HepG2 (cell line): ENCODE data around the gene APOL2. TPM values are rescaled to one million over a fixed set of nuclear protein-coding genes. Genes with fewer than 3 reads are reported as not detected.

Experiments used
- MAF1 ChIP-seq: sonication (generic); formaldehyde crosslinking; IDR thresholded peaks from 2 replicates; pipeline ENCODE4 v1.5.0; 2020; ENCODE audit warnings: missing genetic modification reagents, borderline replicate concordance
- PAWR ChIP-seq: sonication (generic); formaldehyde crosslinking; IDR thresholded peaks from 2 replicates; pipeline ENCODE4 v1.4.0; 2020; ENCODE audit warnings: missing genetic modification reagents, mild to moderate bottlenecking, borderline replicate concordance
- RFX3 ChIP-seq: IDR thresholded peaks from 2 replicates; pipeline ENCODE4 v1.6.1; 2016; ENCODE audit warnings: missing biosample characterization, missing genetic modification reagents
- SP140L ChIP-seq: sonication (generic); formaldehyde crosslinking; IDR thresholded peaks from 2 replicates; pipeline ENCODE4 v1.4.0; 2020; ENCODE audit warnings: missing genetic modification reagents, borderline replicate concordance
- SP5 ChIP-seq: IDR thresholded peaks from 2 replicates; pipeline ENCODE4 v1.6.1; 2016; ENCODE audit warnings: low read depth, borderline replicate concordance
- ZBTB8A ChIP-seq: sonication (generic); formaldehyde crosslinking; IDR thresholded peaks from 2 replicates; pipeline ENCODE4 v1.4.0; 2020; ENCODE audit warnings: mild to moderate bottlenecking, low read depth, missing genetic modification reagents, borderline replicate concordance
- ZFP62 ChIP-seq: sonication (generic); formaldehyde crosslinking; IDR thresholded peaks from 2 replicates; pipeline ENCODE4 v1.4.0; 2020; ENCODE audit warnings: missing genetic modification reagents
- ZMYM4 ChIP-seq: sonication (generic); formaldehyde crosslinking; IDR thresholded peaks from 2 replicates; pipeline ENCODE4 v1.8.1; 2023; ENCODE audit warnings: mild to moderate bottlenecking, missing genetic modification reagents
- ZNF260 ChIP-seq: sonication (generic); formaldehyde crosslinking; IDR thresholded peaks from 2 replicates; pipeline ENCODE4 v1.4.0; 2020; ENCODE audit warnings: missing genetic modification reagents, low read depth, mild to moderate bottlenecking, borderline replicate concordance
- ZNF569 ChIP-seq: sonication (generic); formaldehyde crosslinking; IDR thresholded peaks from 2 replicates; pipeline ENCODE4 v1.5.0; 2020; ENCODE audit warnings: mild to moderate bottlenecking, missing genetic modification reagents, moderate library complexity, borderline replicate concordance
- polyA plus RNA-seq, 8 experiments: library from polyadenylated mRNA; depleted of rRNA in 3 of 8; stranded (reverse) in 7 of 8; unstranded in 1 of 8; fragments of >200 nt; fragmentation: Illumina TruSeq in 4 of 8; extraction: Trizol in 4 of 8; gene quantifications; 2 replicates each; pipeline versions ENCODE4 v1.2.1 to v1.2.3, GENCODE V29; 2011 to 2016; ENCODE audit warnings: low read depth in 4 of 8, missing spikeins in 1 of 8, mixed read lengths in 1 of 8; ENCODE audit not compliant: insufficient read depth in 1 of 8
- total RNA-seq, 5 experiments: library from RNA; depleted of rRNA; stranded (reverse); fragments of >200 nt; fragmentation: Illumina TruSeq; extraction: Trizol; gene quantifications; 2 replicates each; pipeline ENCODE4 v1.2.3, GENCODE V29; 2016; ENCODE audit warnings: low read depth in 1 of 5
- TF ChIP-seq, protein P1 (sequence below): sonication (generic); formaldehyde crosslinking; IDR thresholded peaks from 2 replicates; pipeline ENCODE4 v1.5.0; 2020; ENCODE audit warnings: mild to moderate bottlenecking, missing genetic modification reagents, borderline replicate concordance
- TF ChIP-seq, protein P2 (sequence below): sonication (generic); formaldehyde crosslinking; IDR thresholded peaks from 2 replicates; pipeline ENCODE4 v1.9.0; 2021; ENCODE audit warnings: missing genetic modification reagents, borderline replicate concordance
- TF ChIP-seq, protein P3 (sequence below): sonication (generic); formaldehyde crosslinking; IDR thresholded peaks from 2 replicates; pipeline ENCODE4 v1.4.0; 2020; ENCODE audit warnings: missing genetic modification reagents
- TF ChIP-seq, protein P4 (sequence below): sonication (generic); formaldehyde crosslinking; IDR thresholded peaks from 2 replicates; pipeline ENCODE4 v1.4.0; 2020; ENCODE audit warnings: mild to moderate bottlenecking, missing genetic modification reagents

Gene APOL2
- total and polyA plus RNA-seq, 2 of the 13 experiments (the other 11 are each of a cell fraction or from before 2014, with no cell fraction given) = 28.7 to 51.2 TPM

DNA sequence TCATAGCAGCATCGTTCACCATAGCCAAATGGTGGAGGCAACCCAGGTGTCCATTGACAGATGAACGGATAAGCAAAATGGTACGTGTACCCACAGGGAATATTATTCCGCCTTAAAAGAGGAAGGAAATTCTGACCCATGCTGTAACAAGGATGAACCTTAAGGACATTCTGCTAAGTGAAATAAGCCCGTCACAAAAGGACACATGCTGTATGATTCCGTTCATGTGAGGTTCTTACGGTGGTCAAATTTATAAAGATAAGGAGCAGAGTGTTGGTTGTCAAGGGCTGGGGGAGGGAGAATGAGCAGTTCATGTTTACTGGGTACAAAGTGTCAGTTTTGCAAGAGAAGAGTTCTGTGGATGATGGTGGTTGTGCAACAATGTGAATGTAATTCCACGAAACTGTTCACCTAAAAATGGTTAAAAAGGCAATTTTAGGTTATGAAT lies 39.9 kb upstream of the APOL2 start (continued):
- TF ChIP-seq, protein P1, sequence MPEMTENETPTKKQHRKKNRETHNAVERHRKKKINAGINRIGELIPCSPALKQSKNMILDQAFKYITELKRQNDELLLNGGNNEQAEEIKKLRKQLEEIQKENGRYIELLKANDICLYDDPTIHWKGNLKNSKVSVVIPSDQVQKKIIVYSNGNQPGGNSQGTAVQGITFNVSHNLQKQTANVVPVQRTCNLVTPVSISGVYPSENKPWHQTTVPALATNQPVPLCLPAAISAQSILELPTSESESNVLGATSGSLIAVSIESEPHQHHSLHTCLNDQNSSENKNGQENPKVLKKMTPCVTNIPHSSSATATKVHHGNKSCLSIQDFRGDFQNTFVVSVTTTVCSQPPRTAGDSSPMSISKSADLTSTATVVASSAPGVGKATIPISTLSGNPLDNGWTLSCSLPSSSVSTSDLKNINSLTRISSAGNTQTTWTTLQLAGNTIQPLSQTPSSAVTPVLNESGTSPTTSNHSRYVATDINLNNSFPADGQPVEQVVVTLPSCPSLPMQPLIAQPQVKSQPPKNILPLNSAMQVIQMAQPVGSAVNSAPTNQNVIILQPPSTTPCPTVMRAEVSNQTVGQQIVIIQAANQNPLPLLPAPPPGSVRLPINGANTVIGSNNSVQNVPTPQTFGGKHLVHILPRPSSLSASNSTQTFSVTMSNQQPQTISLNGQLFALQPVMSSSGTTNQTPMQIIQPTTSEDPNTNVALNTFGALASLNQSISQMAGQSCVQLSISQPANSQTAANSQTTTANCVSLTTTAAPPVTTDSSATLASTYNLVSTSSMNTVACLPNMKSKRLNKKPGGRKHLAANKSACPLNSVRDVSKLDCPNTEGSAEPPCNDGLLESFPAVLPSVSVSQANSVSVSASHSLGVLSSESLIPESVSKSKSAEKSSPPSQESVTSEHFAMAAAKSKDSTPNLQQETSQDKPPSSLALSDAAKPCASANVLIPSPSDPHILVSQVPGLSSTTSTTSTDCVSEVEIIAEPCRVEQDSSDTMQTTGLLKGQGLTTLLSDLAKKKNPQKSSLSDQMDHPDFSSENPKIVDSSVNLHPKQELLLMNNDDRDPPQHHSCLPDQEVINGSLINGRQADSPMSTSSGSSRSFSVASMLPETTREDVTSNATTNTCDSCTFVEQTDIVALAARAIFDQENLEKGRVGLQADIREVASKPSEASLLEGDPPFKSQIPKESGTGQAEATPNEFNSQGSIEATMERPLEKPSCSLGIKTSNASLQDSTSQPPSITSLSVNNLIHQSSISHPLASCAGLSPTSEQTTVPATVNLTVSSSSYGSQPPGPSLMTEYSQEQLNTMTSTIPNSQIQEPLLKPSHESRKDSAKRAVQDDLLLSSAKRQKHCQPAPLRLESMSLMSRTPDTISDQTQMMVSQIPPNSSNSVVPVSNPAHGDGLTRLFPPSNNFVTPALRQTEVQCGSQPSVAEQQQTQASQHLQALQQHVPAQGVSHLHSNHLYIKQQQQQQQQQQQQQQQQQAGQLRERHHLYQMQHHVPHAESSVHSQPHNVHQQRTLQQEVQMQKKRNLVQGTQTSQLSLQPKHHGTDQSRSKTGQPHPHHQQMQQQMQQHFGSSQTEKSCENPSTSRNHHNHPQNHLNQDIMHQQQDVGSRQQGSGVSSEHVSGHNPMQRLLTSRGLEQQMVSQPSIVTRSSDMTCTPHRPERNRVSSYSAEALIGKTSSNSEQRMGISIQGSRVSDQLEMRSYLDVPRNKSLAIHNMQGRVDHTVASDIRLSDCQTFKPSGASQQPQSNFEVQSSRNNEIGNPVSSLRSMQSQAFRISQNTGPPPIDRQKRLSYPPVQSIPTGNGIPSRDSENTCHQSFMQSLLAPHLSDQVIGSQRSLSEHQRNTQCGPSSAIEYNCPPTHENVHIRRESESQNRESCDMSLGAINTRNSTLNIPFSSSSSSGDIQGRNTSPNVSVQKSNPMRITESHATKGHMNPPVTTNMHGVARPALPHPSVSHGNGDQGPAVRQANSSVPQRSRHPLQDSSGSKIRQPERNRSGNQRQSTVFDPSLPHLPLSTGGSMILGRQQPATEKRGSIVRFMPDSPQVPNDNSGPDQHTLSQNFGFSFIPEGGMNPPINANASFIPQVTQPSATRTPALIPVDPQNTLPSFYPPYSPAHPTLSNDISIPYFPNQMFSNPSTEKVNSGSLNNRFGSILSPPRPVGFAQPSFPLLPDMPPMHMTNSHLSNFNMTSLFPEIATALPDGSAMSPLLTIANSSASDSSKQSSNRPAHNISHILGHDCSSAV = no peak
- TF ChIP-seq ZFP62 (CRISPR knock-in tag) = no peak
- TF ChIP-seq, protein P2, sequence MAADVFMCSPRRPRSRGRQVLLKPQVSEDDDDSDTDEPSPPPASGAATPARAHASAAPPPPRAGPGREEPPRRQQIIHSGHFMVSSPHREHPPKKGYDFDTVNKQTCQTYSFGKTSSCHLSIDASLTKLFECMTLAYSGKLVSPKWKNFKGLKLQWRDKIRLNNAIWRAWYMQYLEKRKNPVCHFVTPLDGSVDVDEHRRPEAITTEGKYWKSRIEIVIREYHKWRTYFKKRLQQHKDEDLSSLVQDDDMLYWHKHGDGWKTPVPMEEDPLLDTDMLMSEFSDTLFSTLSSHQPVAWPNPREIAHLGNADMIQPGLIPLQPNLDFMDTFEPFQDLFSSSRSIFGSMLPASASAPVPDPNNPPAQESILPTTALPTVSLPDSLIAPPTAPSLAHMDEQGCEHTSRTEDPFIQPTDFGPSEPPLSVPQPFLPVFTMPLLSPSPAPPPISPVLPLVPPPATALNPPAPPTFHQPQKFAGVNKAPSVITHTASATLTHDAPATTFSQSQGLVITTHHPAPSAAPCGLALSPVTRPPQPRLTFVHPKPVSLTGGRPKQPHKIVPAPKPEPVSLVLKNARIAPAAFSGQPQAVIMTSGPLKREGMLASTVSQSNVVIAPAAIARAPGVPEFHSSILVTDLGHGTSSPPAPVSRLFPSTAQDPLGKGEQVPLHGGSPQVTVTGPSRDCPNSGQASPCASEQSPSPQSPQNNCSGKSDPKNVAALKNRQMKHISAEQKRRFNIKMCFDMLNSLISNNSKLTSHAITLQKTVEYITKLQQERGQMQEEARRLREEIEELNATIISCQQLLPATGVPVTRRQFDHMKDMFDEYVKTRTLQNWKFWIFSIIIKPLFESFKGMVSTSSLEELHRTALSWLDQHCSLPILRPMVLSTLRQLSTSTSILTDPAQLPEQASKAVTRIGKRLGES (CRISPR knock-in tag) = no peak
- no peak; the same call in 1 of the 2 replicates for TF ChIP-seq ZMYM4 (CRISPR knock-in tag)
- TF ChIP-seq ZBTB8A (CRISPR knock-in tag) = no peak
- TF ChIP-seq PAWR (CRISPR knock-in tag) = no peak
- no peak for TF ChIP-seq SP140L (CRISPR knock-in tag)
- TF ChIP-seq ZNF260 (CRISPR knock-in tag) = no peak
- TF ChIP-seq SP5 = peak; percentile 76
- no peak for TF ChIP-seq MAF1 (CRISPR knock-in tag)
- no peak for TF ChIP-seq ZNF569
- TF ChIP-seq, protein P3, sequence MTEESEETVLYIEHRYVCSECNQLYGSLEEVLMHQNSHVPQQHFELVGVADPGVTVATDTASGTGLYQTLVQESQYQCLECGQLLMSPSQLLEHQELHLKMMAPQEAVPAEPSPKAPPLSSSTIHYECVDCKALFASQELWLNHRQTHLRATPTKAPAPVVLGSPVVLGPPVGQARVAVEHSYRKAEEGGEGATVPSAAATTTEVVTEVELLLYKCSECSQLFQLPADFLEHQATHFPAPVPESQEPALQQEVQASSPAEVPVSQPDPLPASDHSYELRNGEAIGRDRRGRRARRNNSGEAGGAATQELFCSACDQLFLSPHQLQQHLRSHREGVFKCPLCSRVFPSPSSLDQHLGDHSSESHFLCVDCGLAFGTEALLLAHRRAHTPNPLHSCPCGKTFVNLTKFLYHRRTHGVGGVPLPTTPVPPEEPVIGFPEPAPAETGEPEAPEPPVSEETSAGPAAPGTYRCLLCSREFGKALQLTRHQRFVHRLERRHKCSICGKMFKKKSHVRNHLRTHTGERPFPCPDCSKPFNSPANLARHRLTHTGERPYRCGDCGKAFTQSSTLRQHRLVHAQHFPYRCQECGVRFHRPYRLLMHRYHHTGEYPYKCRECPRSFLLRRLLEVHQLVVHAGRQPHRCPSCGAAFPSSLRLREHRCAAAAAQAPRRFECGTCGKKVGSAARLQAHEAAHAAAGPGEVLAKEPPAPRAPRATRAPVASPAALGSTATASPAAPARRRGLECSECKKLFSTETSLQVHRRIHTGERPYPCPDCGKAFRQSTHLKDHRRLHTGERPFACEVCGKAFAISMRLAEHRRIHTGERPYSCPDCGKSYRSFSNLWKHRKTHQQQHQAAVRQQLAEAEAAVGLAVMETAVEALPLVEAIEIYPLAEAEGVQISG (CRISPR knock-in tag) = no peak
- TF ChIP-seq RFX3 (CRISPR knock-in tag) = no peak
- TF ChIP-seq, protein P4, sequence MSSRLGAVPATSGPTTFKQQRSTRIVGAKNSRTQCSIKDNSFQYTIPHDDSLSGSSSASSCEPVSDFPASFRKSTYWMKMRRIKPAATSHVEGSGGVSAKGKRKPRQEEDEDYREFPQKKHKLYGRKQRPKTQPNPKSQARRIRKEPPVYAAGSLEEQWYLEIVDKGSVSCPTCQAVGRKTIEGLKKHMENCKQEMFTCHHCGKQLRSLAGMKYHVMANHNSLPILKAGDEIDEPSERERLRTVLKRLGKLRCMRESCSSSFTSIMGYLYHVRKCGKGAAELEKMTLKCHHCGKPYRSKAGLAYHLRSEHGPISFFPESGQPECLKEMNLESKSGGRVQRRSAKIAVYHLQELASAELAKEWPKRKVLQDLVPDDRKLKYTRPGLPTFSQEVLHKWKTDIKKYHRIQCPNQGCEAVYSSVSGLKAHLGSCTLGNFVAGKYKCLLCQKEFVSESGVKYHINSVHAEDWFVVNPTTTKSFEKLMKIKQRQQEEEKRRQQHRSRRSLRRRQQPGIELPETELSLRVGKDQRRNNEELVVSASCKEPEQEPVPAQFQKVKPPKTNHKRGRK (CRISPR knock-in tag) = no peak
